Thyroid gland (tissue), 4 donors: ENCODE measurements around the gene NUDCD3.

Experiments
- CTCF ChIP-seq, 6 experiments: fragments of 200-600 bp in 3 of 6; fragments of 450-650 bp in 3 of 6; sonication (generic) in 3 of 6; IDR thresholded peaks; one replicate each; pipeline ENCODE4 v1.5.1; 2016 to 2019; ENCODE audit warnings: antibody characterized with exemption in 6 of 6, mild to moderate bottlenecking in 2 of 6, inconsistent platforms in 1 of 6, moderate library complexity in 1 of 6
- POLR2A ChIP-seq, 2 donors: fragments of 450-650 bp; IDR thresholded peaks; one replicate each; pipeline ENCODE4 v1.6.1; 2017; ENCODE audit warnings: antibody characterized with exemption in 2 of 2, mild to moderate bottlenecking in 2 of 2, moderate library complexity in 1 of 2

- TF ChIP-seq CTCF (IDR thresholded peaks at IDR 0.05) (no peak), POLR2A (IDR thresholded peaks at IDR 0.05) (no peak)
These were observed 20.8 kb upstream of the NUDCD3 start for GRCh38 chr7:44511236-44511635.
